HCT116 (cell line): Measurements from ENCODE around the gene WAS.

Experiments
- CEBPB ChIP-seq: IDR thresholded peaks from 2 replicates; pipeline ENCODE4 v1.6.1; 2012; ENCODE audit warnings: low read depth
- EGR1 ChIP-seq: IDR thresholded peaks from 2 replicates; pipeline ENCODE4 v1.6.1; 2012; ENCODE audit warnings: low read depth
- EZH2 ChIP-seq: fragments of 200-600 bp; sonication (generic); IDR thresholded peaks from 2 replicates; pipeline ENCODE4 v1.6.1; 2017; ENCODE audit warnings: antibody characterized with exemption, mixed run types
- EZH2phosphoT487 ChIP-seq: fragments of 200-600 bp; IDR thresholded peaks from 2 replicates; pipeline ENCODE4 v1.6.1; 2018; ENCODE audit warnings: antibody characterized with exemption, borderline replicate concordance
- POLR2A ChIP-seq: IDR thresholded peaks from 2 replicates; pipeline ENCODE4 v1.7.0; 2011; ENCODE audit warnings: borderline replicate concordance; ENCODE audit not compliant: insufficient read depth, insufficient read length; ENCODE audit errors: extremely low read depth
- POLR2AphosphoS5 ChIP-seq: IDR thresholded peaks from 2 replicates; pipeline ENCODE4 v1.6.1; 2011; ENCODE audit warnings: mild to moderate bottlenecking, low read depth, low read length, moderate library complexity
- RAD21 ChIP-seq: IDR thresholded peaks from 2 replicates; pipeline ENCODE4 v1.6.1; 2012; ENCODE audit warnings: low read depth, mild to moderate bottlenecking
- SIN3A ChIP-seq: IDR thresholded peaks from 2 replicates; pipeline ENCODE4 v1.6.1; 2012; ENCODE audit warnings: low read depth
- SP1 ChIP-seq: IDR thresholded peaks from 2 replicates; pipeline ENCODE4 v1.6.1; 2012; ENCODE audit warnings: low read depth
- SRF ChIP-seq: IDR thresholded peaks from 2 replicates; pipeline ENCODE4 v1.6.1; 2012; ENCODE audit warnings: low read depth
- TCF7L2 ChIP-seq: IDR thresholded peaks from 2 replicates; pipeline ENCODE4 v1.7.0; 2011; ENCODE audit warnings: borderline replicate concordance, inconsistent platforms; ENCODE audit not compliant: insufficient read depth, insufficient read length; ENCODE audit errors: extremely low read depth
- TF ChIP-seq, protein P1 (sequence below): IDR thresholded peaks from 2 replicates; pipeline ENCODE4 v1.6.1; 2012; ENCODE audit warnings: low read depth
- TF ChIP-seq, protein P2 (sequence below): IDR thresholded peaks from 2 replicates; pipeline ENCODE4 v1.6.1; 2012
- TF ChIP-seq, protein P3 (sequence below), 3 experiments: fragments of 200-600 bp in 1 of 3; sonication (generic) in 1 of 3; IDR thresholded peaks in 2 of 3; conservative IDR thresholded peaks in 1 of 3; 2 replicates each; pipeline ENCODE4 v1.5.1; 2012 to 2017; ENCODE audit warnings: low read depth in 2 of 3, low read length in 2 of 3, antibody characterized with exemption in 1 of 3, borderline replicate concordance in 1 of 3, control low read depth in 1 of 3, mild to moderate bottlenecking in 1 of 3, mixed read lengths in 1 of 3, mixed run types in 1 of 3, moderate library complexity in 1 of 3; ENCODE audit not compliant: insufficient read depth in 1 of 3

DNA sequence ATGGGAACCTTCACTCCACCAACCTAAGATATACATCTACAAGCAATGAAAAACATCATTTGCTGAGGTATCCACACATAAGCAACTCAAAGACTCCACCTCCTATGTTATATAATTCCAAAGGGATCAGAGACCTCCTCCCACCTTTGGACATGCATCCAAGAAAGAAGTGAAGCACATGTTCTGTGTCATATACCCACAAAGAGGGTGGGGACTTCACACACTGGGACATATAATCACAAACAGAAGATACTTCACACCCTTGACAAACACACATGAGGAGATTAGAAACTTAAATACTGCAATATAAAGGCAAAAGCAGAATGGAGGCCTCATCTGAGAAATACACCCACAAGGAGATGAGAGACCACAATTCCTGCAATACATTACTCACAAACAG, 38.3 kb downstream of the WAS start:
- no peak for TF ChIP-seq POLR2AphosphoS5
- TF ChIP-seq EGR1: no peak
- TF ChIP-seq, protein P1, sequence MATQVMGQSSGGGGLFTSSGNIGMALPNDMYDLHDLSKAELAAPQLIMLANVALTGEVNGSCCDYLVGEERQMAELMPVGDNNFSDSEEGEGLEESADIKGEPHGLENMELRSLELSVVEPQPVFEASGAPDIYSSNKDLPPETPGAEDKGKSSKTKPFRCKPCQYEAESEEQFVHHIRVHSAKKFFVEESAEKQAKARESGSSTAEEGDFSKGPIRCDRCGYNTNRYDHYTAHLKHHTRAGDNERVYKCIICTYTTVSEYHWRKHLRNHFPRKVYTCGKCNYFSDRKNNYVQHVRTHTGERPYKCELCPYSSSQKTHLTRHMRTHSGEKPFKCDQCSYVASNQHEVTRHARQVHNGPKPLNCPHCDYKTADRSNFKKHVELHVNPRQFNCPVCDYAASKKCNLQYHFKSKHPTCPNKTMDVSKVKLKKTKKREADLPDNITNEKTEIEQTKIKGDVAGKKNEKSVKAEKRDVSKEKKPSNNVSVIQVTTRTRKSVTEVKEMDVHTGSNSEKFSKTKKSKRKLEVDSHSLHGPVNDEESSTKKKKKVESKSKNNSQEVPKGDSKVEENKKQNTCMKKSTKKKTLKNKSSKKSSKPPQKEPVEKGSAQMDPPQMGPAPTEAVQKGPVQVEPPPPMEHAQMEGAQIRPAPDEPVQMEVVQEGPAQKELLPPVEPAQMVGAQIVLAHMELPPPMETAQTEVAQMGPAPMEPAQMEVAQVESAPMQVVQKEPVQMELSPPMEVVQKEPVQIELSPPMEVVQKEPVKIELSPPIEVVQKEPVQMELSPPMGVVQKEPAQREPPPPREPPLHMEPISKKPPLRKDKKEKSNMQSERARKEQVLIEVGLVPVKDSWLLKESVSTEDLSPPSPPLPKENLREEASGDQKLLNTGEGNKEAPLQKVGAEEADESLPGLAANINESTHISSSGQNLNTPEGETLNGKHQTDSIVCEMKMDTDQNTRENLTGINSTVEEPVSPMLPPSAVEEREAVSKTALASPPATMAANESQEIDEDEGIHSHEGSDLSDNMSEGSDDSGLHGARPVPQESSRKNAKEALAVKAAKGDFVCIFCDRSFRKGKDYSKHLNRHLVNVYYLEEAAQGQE: no peak
- no peak for TF ChIP-seq SIN3A
- TF ChIP-seq, protein P2, sequence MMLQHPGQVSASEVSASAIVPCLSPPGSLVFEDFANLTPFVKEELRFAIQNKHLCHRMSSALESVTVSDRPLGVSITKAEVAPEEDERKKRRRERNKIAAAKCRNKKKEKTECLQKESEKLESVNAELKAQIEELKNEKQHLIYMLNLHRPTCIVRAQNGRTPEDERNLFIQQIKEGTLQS: no peak
- TF ChIP-seq, protein P3, sequence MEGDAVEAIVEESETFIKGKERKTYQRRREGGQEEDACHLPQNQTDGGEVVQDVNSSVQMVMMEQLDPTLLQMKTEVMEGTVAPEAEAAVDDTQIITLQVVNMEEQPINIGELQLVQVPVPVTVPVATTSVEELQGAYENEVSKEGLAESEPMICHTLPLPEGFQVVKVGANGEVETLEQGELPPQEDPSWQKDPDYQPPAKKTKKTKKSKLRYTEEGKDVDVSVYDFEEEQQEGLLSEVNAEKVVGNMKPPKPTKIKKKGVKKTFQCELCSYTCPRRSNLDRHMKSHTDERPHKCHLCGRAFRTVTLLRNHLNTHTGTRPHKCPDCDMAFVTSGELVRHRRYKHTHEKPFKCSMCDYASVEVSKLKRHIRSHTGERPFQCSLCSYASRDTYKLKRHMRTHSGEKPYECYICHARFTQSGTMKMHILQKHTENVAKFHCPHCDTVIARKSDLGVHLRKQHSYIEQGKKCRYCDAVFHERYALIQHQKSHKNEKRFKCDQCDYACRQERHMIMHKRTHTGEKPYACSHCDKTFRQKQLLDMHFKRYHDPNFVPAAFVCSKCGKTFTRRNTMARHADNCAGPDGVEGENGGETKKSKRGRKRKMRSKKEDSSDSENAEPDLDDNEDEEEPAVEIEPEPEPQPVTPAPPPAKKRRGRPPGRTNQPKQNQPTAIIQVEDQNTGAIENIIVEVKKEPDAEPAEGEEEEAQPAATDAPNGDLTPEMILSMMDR (IDR thresholded peaks at IDR 0.05 in 2 of 3, conservative IDR thresholded peaks at IDR 0.05 in 1 of 3; ENCODE audit: borderline replicate concordance in 1 of 3, insufficient read depth in 1 of 3, low read depth in 2 of 3, low read length in 2 of 3): no peak
- no peak for TF ChIP-seq TCF7L2
- TF ChIP-seq EZH2: no peak
- TF ChIP-seq POLR2A: no peak
- TF ChIP-seq SP1: no peak
- no peak for TF ChIP-seq SRF
- no peak for TF ChIP-seq CEBPB
- TF ChIP-seq RAD21: no peak
- no peak for TF ChIP-seq EZH2phosphoT487
